GM18868 (cell line): Measurements from ENCODE around the gene FERMT1.

Source experiments
- ATAC-seq: cut with Tn5 transposase; IDR thresholded peaks from one replicate; pipeline ENCODE4 v1.9.1; 2021; ENCODE audit warnings: mild to moderate bottlenecking, moderate library complexity; ENCODE audit not compliant: unreplicated experiment

The FERMT1 gene

GRCh38 chr20:6122873-6123648 is at the start of gene FERMT1:
Gene FERMT1 (minus strand): TSS chr20:6123030. CDS start chr20:6119554, 3,476 bp downstream.
- ATAC-seq, result peak; percentile 75

- no peak for ATAC-seq
Measured at GRCh38 chr20:6169251-6169650, 46.4 kb upstream of the FERMT1 start.

- ATAC-seq, result no peak
Measured at GRCh38 chr20:6168204-6168603, 45.4 kb upstream of the FERMT1 start.

- ATAC-seq, result no peak
Measured at GRCh38 chr20:6165346-6165745, 42.5 kb upstream of the FERMT1 start.

GRCh38 chr20:6164421-6165341 is 41.9 kb upstream of the FERMT1 start:
- ATAC-seq, result no peak

- ATAC-seq, result no peak
Measured at GRCh38 chr20:6160736-6161135, 37.9 kb upstream of the FERMT1 start.

- ATAC-seq, result no peak
Measured at GRCh38 chr20:6157345-6157744, 34.5 kb upstream of the FERMT1 start.

GRCh38 chr20:6152777-6153176 is 29.9 kb upstream of the FERMT1 start:
- no peak for ATAC-seq

GRCh38 chr20:6148073-6148472 is 25.2 kb upstream of the FERMT1 start:
- no peak for ATAC-seq

- ATAC-seq, result peak; percentile 79
Measured at GRCh38 chr20:6142348-6142993, 19.6 kb upstream of the FERMT1 start.

- ATAC-seq, result peak; percentile 52
Measured at GRCh38 chr20:6140947-6141346, 18.1 kb upstream of the FERMT1 start.

- ATAC-seq, result no peak
Measured at GRCh38 chr20:6135347-6135746, 12.5 kb upstream of the FERMT1 start.

GRCh38 chr20:6134592-6134991 is 11.8 kb upstream of the FERMT1 start:
- no peak for ATAC-seq

- no peak for ATAC-seq
Measured at GRCh38 chr20:6130045-6130444, 7.2 kb upstream of the FERMT1 start.

- ATAC-seq, result no peak
Measured at GRCh38 chr20:6127825-6128224, 5.0 kb upstream of the FERMT1 start.

- no peak for ATAC-seq
Measured at GRCh38 chr20:6126846-6127245, 4.0 kb upstream of the FERMT1 start.

GRCh38 chr20:6123649-6124014 is 802 bp upstream of the FERMT1 start:
- ATAC-seq, result no peak

- ATAC-seq, result peak; percentile 21
Measured at GRCh38 chr20:6122111-6122872, 538 bp downstream of the FERMT1 start.

- no peak for ATAC-seq
Measured at GRCh38 chr20:6121504-6121903, 1.3 kb downstream of the FERMT1 start.

- no peak for ATAC-seq
Measured at GRCh38 chr20:6120491-6120988, 2.3 kb downstream of the FERMT1 start.

GRCh38 chr20:6116758-6117157 is 6.1 kb downstream of the FERMT1 start:
- ATAC-seq, result no peak
